ENCODE data around the gene GBE1.

DNA sequence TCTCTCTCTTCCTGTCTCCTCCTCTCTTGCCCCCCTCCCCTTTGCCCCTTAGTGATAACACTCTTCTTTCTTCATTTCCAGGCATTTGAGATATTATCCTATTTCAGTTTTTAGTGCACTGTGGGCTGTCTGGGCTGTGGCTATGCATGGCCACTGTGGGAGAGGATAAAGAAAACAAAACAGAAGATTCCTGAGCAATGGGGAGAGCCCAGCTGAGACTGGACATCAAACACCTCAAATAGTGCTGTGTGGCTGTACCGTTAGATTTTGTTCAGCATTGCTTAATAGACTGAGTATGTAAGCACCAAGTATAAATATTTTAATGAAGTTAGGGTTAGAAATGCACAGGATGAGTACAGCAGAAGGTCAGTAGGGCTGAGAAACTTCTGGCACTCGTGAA, 7.9 kb upstream of the GBE1 start:
- TF ChIP-seq, protein P1, sequence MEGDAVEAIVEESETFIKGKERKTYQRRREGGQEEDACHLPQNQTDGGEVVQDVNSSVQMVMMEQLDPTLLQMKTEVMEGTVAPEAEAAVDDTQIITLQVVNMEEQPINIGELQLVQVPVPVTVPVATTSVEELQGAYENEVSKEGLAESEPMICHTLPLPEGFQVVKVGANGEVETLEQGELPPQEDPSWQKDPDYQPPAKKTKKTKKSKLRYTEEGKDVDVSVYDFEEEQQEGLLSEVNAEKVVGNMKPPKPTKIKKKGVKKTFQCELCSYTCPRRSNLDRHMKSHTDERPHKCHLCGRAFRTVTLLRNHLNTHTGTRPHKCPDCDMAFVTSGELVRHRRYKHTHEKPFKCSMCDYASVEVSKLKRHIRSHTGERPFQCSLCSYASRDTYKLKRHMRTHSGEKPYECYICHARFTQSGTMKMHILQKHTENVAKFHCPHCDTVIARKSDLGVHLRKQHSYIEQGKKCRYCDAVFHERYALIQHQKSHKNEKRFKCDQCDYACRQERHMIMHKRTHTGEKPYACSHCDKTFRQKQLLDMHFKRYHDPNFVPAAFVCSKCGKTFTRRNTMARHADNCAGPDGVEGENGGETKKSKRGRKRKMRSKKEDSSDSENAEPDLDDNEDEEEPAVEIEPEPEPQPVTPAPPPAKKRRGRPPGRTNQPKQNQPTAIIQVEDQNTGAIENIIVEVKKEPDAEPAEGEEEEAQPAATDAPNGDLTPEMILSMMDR (IDR thresholded peaks at IDR 0.05) = no peak
- no peak for TF ChIP-seq EZH2 (IDR thresholded peaks at IDR 0.05)

Measured in neural progenitor cell (in vitro differentiated cells).